ENCODE results near the gene CDC42EP4. TPM values are rescaled to one million over a fixed set of nuclear protein-coding genes. Genes with fewer than 3 reads are reported as not detected.

The CDC42EP4 gene
- total RNA-seq, 1 experiment from 2014 or later, result 60.1 TPM

DNA sequence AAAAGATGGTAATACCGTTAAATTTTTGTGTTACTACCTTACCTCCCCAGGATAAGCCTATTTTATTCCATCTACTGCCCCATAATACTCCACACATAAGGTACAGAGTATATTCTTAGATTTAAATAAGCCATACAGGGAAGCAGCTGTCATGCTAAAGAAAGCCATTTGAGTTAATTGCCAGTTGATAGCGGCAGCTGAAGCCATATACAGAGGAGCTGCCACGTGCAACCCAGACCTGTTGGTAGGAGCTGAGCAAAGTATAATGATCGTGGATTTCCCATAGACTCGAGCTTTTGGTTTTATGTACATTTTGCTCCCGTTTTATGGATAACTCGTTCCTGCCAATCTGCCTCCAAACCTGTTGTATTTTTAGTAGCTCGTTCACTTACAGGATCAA lies 62.1 kb downstream of the CDC42EP4 start:
- TF ChIP-seq, protein P1, sequence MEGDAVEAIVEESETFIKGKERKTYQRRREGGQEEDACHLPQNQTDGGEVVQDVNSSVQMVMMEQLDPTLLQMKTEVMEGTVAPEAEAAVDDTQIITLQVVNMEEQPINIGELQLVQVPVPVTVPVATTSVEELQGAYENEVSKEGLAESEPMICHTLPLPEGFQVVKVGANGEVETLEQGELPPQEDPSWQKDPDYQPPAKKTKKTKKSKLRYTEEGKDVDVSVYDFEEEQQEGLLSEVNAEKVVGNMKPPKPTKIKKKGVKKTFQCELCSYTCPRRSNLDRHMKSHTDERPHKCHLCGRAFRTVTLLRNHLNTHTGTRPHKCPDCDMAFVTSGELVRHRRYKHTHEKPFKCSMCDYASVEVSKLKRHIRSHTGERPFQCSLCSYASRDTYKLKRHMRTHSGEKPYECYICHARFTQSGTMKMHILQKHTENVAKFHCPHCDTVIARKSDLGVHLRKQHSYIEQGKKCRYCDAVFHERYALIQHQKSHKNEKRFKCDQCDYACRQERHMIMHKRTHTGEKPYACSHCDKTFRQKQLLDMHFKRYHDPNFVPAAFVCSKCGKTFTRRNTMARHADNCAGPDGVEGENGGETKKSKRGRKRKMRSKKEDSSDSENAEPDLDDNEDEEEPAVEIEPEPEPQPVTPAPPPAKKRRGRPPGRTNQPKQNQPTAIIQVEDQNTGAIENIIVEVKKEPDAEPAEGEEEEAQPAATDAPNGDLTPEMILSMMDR (IDR thresholded peaks at IDR 0.05; ENCODE audit: unreplicated experiment), result no peak
- CTCF ChIA-PET, result interaction anchor here (0.6 kb wide), 2 partner anchors 337 to 843 kb away, joined by 3 to 7 read pairs; no protein-coding TSS in a partner anchor
- Mint-ChIP-seq H3K4me3 (ENCODE audit: low read depth, unreplicated experiment) (no peak overlapping the region), H3K27me3 (ENCODE audit: unreplicated experiment) (peaks cover 15% of the 10 kb centered on the region), H3K27ac (ENCODE audit: unreplicated experiment) (no peak overlapping the region), H3K4me1 (ENCODE audit: low read depth, unreplicated experiment) (no peaks in the 10 kb centered on the region), H3K36me3 (ENCODE audit: insufficient read depth, unreplicated experiment) (peaks cover 1% of the 10 kb centered on the region), H3K9me3 (ENCODE audit: low read depth, unreplicated experiment) (no peaks in the 10 kb centered on the region)
- intact Hi-C loops (cut with micrococcal nuclease; ENCODE audit: unreplicated experiment), result no loop called here
- BruUV-seq (replicated peaks), result no TSS peak
- no peak for DNase-seq

DNA sequence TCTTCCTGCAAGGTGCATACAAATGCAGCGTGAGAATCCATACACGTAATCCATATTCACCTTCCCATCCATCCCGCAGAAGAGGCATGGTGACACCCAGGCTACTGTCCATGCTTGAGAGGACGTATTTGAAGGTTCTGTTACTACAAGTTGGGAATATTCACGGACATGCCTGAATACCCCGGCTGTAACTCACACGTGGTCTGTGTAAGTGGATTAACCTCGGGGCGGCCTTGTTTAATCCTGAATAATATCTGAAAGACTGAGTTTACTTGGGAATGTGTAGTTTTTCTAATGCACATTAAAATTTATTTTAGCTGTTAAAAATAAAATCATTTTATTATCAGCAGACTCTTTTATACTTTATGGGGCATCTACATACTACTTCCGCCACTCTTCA lies 63.3 kb downstream of the CDC42EP4 start:
- H3K9me3 Mint-ChIP-seq (ENCODE audit: low read depth, unreplicated experiment), result no peaks in the 10 kb centered on the region
- H3K27me3 Mint-ChIP-seq (ENCODE audit: unreplicated experiment), result peaks cover 15% of the 10 kb centered on the region
- H3K36me3 Mint-ChIP-seq (ENCODE audit: insufficient read depth, unreplicated experiment), result peaks cover 3% of the 10 kb centered on the region
- no peak overlapping the region for H3K27ac Mint-ChIP-seq (ENCODE audit: unreplicated experiment)
- BruUV-seq (replicated peaks), result no TSS peak
- TF ChIP-seq, protein P1 (IDR thresholded peaks at IDR 0.05; ENCODE audit: unreplicated experiment), result no peak
- DNase-seq, result no peak
- no peaks in the 10 kb centered on the region for H3K4me1 Mint-ChIP-seq (ENCODE audit: low read depth, unreplicated experiment)
- intact Hi-C loops (cut with micrococcal nuclease; ENCODE audit: unreplicated experiment), result no loop called here
- CTCF ChIA-PET, result no interaction called here
- no peak overlapping the region for H3K4me3 Mint-ChIP-seq (ENCODE audit: low read depth, unreplicated experiment)

DNA sequence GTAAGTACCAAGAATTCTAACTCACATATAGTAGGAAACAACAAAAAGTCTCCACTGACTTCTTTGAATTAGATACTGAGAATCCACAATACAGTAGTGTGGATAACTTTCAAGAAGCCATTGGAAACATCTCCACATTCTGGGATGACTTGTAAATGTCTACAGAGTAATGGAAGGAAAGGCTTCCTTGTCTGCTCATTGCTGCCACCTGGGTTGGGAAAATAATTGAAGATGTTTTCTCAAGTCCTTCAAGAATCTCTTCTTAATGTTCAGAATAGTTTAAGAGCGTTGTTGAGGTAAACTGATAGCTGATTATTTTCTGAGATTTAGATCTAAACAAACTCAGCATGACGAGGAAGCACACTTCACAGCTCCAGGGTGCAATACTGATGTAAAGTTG lies 64.1 kb downstream of the CDC42EP4 start:
- Mint-ChIP-seq H3K27ac (ENCODE audit: unreplicated experiment) (no peak overlapping the region), H3K36me3 (ENCODE audit: insufficient read depth, unreplicated experiment) (peaks cover 3% of the 10 kb centered on the region), H3K4me1 (ENCODE audit: low read depth, unreplicated experiment) (no peaks in the 10 kb centered on the region), H3K4me3 (ENCODE audit: low read depth, unreplicated experiment) (no peak overlapping the region), H3K9me3 (ENCODE audit: low read depth, unreplicated experiment) (no peaks in the 10 kb centered on the region), H3K27me3 (ENCODE audit: unreplicated experiment) (peaks cover 15% of the 10 kb centered on the region)
- TF ChIP-seq, protein P1 (IDR thresholded peaks at IDR 0.05; ENCODE audit: unreplicated experiment), result no peak
- CTCF ChIA-PET, result no interaction called here
- BruUV-seq (replicated peaks), result no TSS peak
- intact Hi-C loops (cut with micrococcal nuclease; ENCODE audit: unreplicated experiment), result no loop called here
- DNase-seq, result no peak

DNA sequence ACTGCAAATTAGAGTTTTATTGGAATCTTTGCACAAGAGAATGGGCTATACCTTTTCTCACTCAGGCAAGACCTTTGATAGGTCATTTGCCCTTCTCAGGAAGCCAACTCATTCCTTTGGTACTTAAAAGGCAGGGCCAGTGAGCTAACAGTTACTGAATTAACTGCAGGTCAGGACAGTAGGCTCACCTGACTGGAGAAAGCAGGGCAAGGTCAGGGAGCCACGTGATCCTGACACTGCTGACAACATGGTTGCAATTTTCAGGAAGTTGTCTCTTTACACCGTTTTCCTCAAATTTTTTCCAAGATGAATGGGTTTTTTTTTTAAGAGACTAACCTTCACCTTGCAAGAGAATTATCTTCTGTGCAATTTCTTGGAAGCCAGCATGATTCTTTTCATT lies 71.2 kb downstream of the CDC42EP4 start:
- no peak for DNase-seq
- Mint-ChIP-seq H3K27ac (ENCODE audit: unreplicated experiment) (no peak overlapping the region), H3K4me1 (ENCODE audit: low read depth, unreplicated experiment) (peaks cover 8% of the 10 kb centered on the region), H3K4me3 (ENCODE audit: low read depth, unreplicated experiment) (no peak overlapping the region), H3K9me3 (ENCODE audit: low read depth, unreplicated experiment) (no peaks in the 10 kb centered on the region), H3K27me3 (ENCODE audit: unreplicated experiment) (no peaks in the 10 kb centered on the region), H3K36me3 (ENCODE audit: insufficient read depth, unreplicated experiment) (peaks cover 28% of the 10 kb centered on the region)
- TF ChIP-seq, protein P1 (IDR thresholded peaks at IDR 0.05; ENCODE audit: unreplicated experiment), result no peak
- BruUV-seq (replicated peaks), result no TSS peak
- CTCF ChIA-PET, result no interaction called here
- intact Hi-C loops (cut with micrococcal nuclease; ENCODE audit: unreplicated experiment), result no loop called here
